Measurements from ENCODE around the gene OTUB2.
A peak's percentile ranks its signal among the peaks of the same experiment; 100 is the strongest.

The OTUB2 gene

GRCh38 chr14:93996130-93996695 lies 29.9 kb upstream of the OTUB2 start:
- no peak for DNase-seq (ENCODE audit: low read depth in 2 of 2)

GRCh38 chr14:93997082-93997481 lies 29.1 kb upstream of the OTUB2 start, which contains the start of gene CCDC197:
Gene CCDC197 (plus strand): TSS chr14:93997301. CDS start chr14:93998132, 831 bp downstream.
- no peak for DNase-seq (ENCODE audit: low read depth in 2 of 2)

- DNase-seq (ENCODE audit: low read depth in 2 of 2) = no peak
Measured at GRCh38 chr14:93997916-93998870, 27.9 kb upstream of the OTUB2 start.

- DNase-seq (ENCODE audit: low read depth in 2 of 2) = no peak
Measured at GRCh38 chr14:93998871-93999403, 27.2 kb upstream of the OTUB2 start.

GRCh38 chr14:93999573-93999972 lies 26.6 kb upstream of the OTUB2 start:
- DNase-seq (ENCODE audit: low read depth in 2 of 2) = no peak

- DNase-seq (ENCODE audit: low read depth in 2 of 2) = no peak
Measured at GRCh38 chr14:94000267-94000666, 25.9 kb upstream of the OTUB2 start.

GRCh38 chr14:94001016-94001415 lies 25.1 kb upstream of the OTUB2 start:
- DNase-seq (ENCODE audit: low read depth in 2 of 2) = no peak

- peak; percentile 35 to 56 for DNase-seq (ENCODE audit: low read depth in 2 of 2)
Measured at GRCh38 chr14:94001501-94002396, 24.4 kb upstream of the OTUB2 start.

- no peak for DNase-seq (ENCODE audit: low read depth in 2 of 2)
Measured at GRCh38 chr14:94003397-94003796, 22.7 kb upstream of the OTUB2 start.

- no peak for DNase-seq (ENCODE audit: low read depth in 2 of 2)
Measured at GRCh38 chr14:94004015-94004414, 22.1 kb upstream of the OTUB2 start.

GRCh38 chr14:94005324-94006073 lies 20.6 kb upstream of the OTUB2 start:
- DNase-seq (ENCODE audit: low read depth in 2 of 2) = no peak

GRCh38 chr14:94008234-94008633 lies 17.9 kb upstream of the OTUB2 start:
- no peak for DNase-seq (ENCODE audit: low read depth in 2 of 2)

- DNase-seq (ENCODE audit: low read depth in 2 of 2) = no peak
Measured at GRCh38 chr14:94009767-94010166, 16.4 kb upstream of the OTUB2 start.

GRCh38 chr14:94010625-94011024 lies 15.5 kb upstream of the OTUB2 start:
- DNase-seq (ENCODE audit: low read depth in 2 of 2) = no peak

GRCh38 chr14:94011795-94012194 lies 14.3 kb upstream of the OTUB2 start:
- no peak for DNase-seq (ENCODE audit: low read depth in 2 of 2)

- DNase-seq (ENCODE audit: low read depth in 2 of 2) = no peak
Measured at GRCh38 chr14:94014382-94014781, 11.8 kb upstream of the OTUB2 start.

GRCh38 chr14:94015223-94015622 lies 10.9 kb upstream of the OTUB2 start:
- DNase-seq (ENCODE audit: low read depth in 2 of 2) = no peak

- no peak for DNase-seq (ENCODE audit: low read depth in 2 of 2)
Measured at GRCh38 chr14:94016446-94016976, 9.6 kb upstream of the OTUB2 start.

GRCh38 chr14:94018308-94018707 lies 7.8 kb upstream of the OTUB2 start:
- no peak for DNase-seq (ENCODE audit: low read depth in 2 of 2)

GRCh38 chr14:94019329-94019728 lies 6.8 kb upstream of the OTUB2 start:
- DNase-seq (ENCODE audit: low read depth in 2 of 2) = no peak

- DNase-seq (ENCODE audit: low read depth in 2 of 2) = no peak
Measured at GRCh38 chr14:94020267-94020666, 5.9 kb upstream of the OTUB2 start.

All from stimulated activated CD4-positive, alpha-beta T cell treated with anti-CD3 and anti-CD28 coated beads, Interleukin-12 subunit alpha, Interleukin-12 subunit beta, amount 100 ng/mL, for 24 hours (primary cell).